ENCODE results near the gene RTKN.

RTKN gene

GRCh38 chr2:74439803-74440377, 1.8 kb downstream of the RTKN start:
- FAIRE-seq (no peak), DNase-seq (ENCODE audit: insufficient read length, low spot score) (no peak)
- TF ChIP-seq CTCF (IDR thresholded peaks at IDR 0.05; ENCODE audit: insufficient read depth, missing control alignments): no peak

- FAIRE-seq (no peak), DNase-seq (ENCODE audit: insufficient read length, low spot score) (peak; percentile 61)
- no peak for TF ChIP-seq CTCF (IDR thresholded peaks at IDR 0.05; ENCODE audit: insufficient read depth, missing control alignments)
Observed at GRCh38 chr2:74439373-74439772, 2.4 kb downstream of the RTKN start.

- DNase-seq (ENCODE audit: insufficient read length, low spot score) (no peak), FAIRE-seq (no peak)
- no peak for TF ChIP-seq CTCF (IDR thresholded peaks at IDR 0.05; ENCODE audit: insufficient read depth, missing control alignments)
Observed at GRCh38 chr2:74438248-74438647, 3.5 kb downstream of the RTKN start.

- no peak for TF ChIP-seq CTCF (IDR thresholded peaks at IDR 0.05; ENCODE audit: insufficient read depth, missing control alignments)
- DNase-seq (ENCODE audit: insufficient read length, low spot score): no peak
- FAIRE-seq: no peak
Observed at GRCh38 chr2:74436848-74437695, 4.7 kb downstream of the RTKN start.

- TF ChIP-seq CTCF (IDR thresholded peaks at IDR 0.05; ENCODE audit: insufficient read depth, missing control alignments): no peak
- FAIRE-seq: no peak
- DNase-seq (ENCODE audit: insufficient read length, low spot score): no peak
Observed at GRCh38 chr2:74436111-74436805, 5.5 kb downstream of the RTKN start.

- DNase-seq (ENCODE audit: insufficient read length, low spot score) (no peak), FAIRE-seq (no peak)
- no peak for TF ChIP-seq CTCF (IDR thresholded peaks at IDR 0.05; ENCODE audit: insufficient read depth, missing control alignments)
Observed at GRCh38 chr2:74430502-74430901, 11.2 kb downstream of the RTKN start.
